ENCODE data around the gene POLR1G. TPM values are rescaled to one million over a fixed set of nuclear protein-coding genes. Genes with fewer than 3 reads are reported as not detected.

POLR1G gene
- total and polyA plus RNA-seq, 9 of the 15 experiments (the other 6 are each of a cell fraction or from before 2014, with no cell fraction given), result 3.0 to 50.1 (median 27.4) TPM

GRCh38 chr19:45455707-45456499, 49.5 kb downstream of the POLR1G start (continued):
- TF ChIP-seq, protein P1, sequence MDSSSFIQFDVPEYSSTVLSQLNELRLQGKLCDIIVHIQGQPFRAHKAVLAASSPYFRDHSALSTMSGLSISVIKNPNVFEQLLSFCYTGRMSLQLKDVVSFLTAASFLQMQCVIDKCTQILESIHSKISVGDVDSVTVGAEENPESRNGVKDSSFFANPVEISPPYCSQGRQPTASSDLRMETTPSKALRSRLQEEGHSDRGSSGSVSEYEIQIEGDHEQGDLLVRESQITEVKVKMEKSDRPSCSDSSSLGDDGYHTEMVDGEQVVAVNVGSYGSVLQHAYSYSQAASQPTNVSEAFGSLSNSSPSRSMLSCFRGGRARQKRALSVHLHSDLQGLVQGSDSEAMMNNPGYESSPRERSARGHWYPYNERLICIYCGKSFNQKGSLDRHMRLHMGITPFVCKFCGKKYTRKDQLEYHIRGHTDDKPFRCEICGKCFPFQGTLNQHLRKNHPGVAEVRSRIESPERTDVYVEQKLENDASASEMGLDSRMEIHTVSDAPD (CRISPR knock-in tag; IDR thresholded peaks at IDR 0.05), result no peak
- no peak for TF ChIP-seq ZNF174 (CRISPR knock-in tag; IDR thresholded peaks at IDR 0.05)
- TF ChIP-seq ZNF3 (CRISPR knock-in tag; IDR thresholded peaks at IDR 0.05), result no peak
- no peak for TF ChIP-seq ETV1 (tag; conservative IDR thresholded peaks at IDR 0.05; ENCODE audit: low read depth)
- no peak for TF ChIP-seq TCF7L2 (IDR thresholded peaks at IDR 0.05; ENCODE audit: low read depth, low read length)
- no peak for TF ChIP-seq HDAC6 (IDR thresholded peaks at IDR 0.05; ENCODE audit: low read depth, low read length)
- no peak for TF ChIP-seq FOXA1 (IDR thresholded peaks at IDR 0.05; ENCODE audit: borderline replicate concordance)
- peak; percentile 93 for TF ChIP-seq TFAP4 (CRISPR knock-in tag; IDR thresholded peaks at IDR 0.05; ENCODE audit: borderline replicate concordance)
- TF ChIP-seq, protein P2, sequence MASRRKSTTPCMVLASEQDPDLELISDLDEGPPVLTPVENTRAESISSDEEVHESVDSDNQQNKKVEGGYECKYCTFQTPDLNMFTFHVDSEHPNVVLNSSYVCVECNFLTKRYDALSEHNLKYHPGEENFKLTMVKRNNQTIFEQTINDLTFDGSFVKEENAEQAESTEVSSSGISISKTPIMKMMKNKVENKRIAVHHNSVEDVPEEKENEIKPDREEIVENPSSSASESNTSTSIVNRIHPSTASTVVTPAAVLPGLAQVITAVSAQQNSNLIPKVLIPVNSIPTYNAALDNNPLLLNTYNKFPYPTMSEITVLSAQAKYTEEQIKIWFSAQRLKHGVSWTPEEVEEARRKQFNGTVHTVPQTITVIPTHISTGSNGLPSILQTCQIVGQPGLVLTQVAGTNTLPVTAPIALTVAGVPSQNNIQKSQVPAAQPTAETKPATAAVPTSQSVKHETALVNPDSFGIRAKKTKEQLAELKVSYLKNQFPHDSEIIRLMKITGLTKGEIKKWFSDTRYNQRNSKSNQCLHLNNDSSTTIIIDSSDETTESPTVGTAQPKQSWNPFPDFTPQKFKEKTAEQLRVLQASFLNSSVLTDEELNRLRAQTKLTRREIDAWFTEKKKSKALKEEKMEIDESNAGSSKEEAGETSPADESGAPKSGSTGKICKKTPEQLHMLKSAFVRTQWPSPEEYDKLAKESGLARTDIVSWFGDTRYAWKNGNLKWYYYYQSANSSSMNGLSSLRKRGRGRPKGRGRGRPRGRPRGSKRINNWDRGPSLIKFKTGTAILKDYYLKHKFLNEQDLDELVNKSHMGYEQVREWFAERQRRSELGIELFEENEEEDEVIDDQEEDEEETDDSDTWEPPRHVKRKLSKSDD (conservative IDR thresholded peaks at IDR 0.05; ENCODE audit: low read length), result no peak
- TF ChIP-seq, protein P3, sequence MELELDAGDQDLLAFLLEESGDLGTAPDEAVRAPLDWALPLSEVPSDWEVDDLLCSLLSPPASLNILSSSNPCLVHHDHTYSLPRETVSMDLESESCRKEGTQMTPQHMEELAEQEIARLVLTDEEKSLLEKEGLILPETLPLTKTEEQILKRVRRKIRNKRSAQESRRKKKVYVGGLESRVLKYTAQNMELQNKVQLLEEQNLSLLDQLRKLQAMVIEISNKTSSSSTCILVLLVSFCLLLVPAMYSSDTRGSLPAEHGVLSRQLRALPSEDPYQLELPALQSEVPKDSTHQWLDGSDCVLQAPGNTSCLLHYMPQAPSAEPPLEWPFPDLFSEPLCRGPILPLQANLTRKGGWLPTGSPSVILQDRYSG (tag; conservative IDR thresholded peaks at IDR 0.05; ENCODE audit: low read depth), result 0 out of 2 replicates have a peak, but pooled peaks have one; percentile 55
- no peak for TF ChIP-seq TSC22D4 (tag; IDR thresholded peaks at IDR 0.05)
- TF ChIP-seq, protein P4, sequence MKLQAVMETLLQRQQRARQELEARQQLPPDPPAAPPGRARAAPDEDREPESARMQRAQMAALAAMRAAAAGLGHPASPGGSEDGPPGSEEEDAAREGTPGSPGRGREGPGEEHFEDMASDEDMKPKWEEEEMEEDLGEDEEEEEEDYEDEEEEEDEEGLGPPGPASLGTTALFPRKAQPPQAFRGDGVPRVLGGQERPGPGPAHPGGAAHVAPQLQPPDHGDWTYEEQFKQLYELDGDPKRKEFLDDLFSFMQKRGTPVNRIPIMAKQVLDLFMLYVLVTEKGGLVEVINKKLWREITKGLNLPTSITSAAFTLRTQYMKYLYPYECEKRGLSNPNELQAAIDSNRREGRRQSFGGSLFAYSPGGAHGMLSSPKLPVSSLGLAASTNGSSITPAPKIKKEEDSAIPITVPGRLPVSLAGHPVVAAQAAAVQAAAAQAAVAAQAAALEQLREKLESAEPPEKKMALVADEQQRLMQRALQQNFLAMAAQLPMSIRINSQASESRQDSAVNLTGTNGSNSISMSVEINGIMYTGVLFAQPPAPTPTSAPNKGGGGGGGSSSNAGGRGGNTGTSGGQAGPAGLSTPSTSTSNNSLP (IDR thresholded peaks at IDR 0.05; ENCODE audit: borderline replicate concordance, low read depth, low read length), result no peak
- no peak for TF ChIP-seq SMARCB1 (IDR thresholded peaks at IDR 0.05; ENCODE audit: insufficient read length, low read depth)
- no peak for TF ChIP-seq ZNF133 (CRISPR knock-in tag; IDR thresholded peaks at IDR 0.05)
- no peak for TF ChIP-seq ZBTB12 (CRISPR knock-in tag; IDR thresholded peaks at IDR 0.05)
- no peak for TF ChIP-seq ZNF354B (CRISPR knock-in tag; IDR thresholded peaks at IDR 0.05)
- TF ChIP-seq STAG1 (CRISPR knock-in tag; IDR thresholded peaks at IDR 0.05; ENCODE audit: borderline replicate concordance), result no peak
- TF ChIP-seq ZC3H8 (IDR thresholded peaks at IDR 0.05), result no peak
- TF ChIP-seq ZNF324 (CRISPR knock-in tag; IDR thresholded peaks at IDR 0.05), result no peak

Data from K562 (cell line).